Activated T-helper 2 cell treated with anti-CD3 and anti-CD28 coated beads, Interferon-gamma antibody, Interleukin-2, Interleukin-4, amounts not matched to agents 10 μg/mL and 5 μg/mL and 100 μg/mL, durations not matched to agents 14 hours and 24 hours and 36 hours (primary cell): ENCODE results near the gene DNTTIP2. TPM values are rescaled to one million over a fixed set of nuclear protein-coding genes. Genes with fewer than 3 reads are reported as not detected.

Source experiments
- DNase-seq: peaks from one replicate; pipeline ENCODE4 v3.0.0; 2021; ENCODE audit warnings: low spot score
- H3K27ac Mint-ChIP-seq: one replicate; pipeline ENCODE4 v1.8.0; 2021; ENCODE audit warnings: mixed read lengths
- H3K27me3 Mint-ChIP-seq: one replicate; pipeline ENCODE4 v1.8.0; 2021; ENCODE audit warnings: low read depth, mixed read lengths
- H3K36me3 Mint-ChIP-seq: one replicate; pipeline ENCODE4 v1.8.0; 2021; ENCODE audit warnings: low read depth, mixed read lengths
- H3K4me1 Mint-ChIP-seq: one replicate; pipeline ENCODE4 v1.8.0; 2021; ENCODE audit warnings: low read depth, mixed read lengths
- H3K4me3 Mint-ChIP-seq: one replicate; pipeline ENCODE4 v1.8.0; 2021; ENCODE audit warnings: low read depth, mild to moderate bottlenecking, moderate library complexity, mixed read lengths
- H3K9me3 Mint-ChIP-seq: one replicate; pipeline ENCODE4 v1.8.0; 2021; ENCODE audit warnings: mixed read lengths
- intact Hi-C: fragments of 100-400 bp; cut with micrococcal nuclease; formaldehyde crosslinking; loops from one replicate; pipeline ENCODE4 v1.15.1; 2023
- total RNA-seq: library from RNA; stranded (reverse); gene quantifications from 2 replicates; pipeline ENCODE4 v1.2.3, GENCODE V29; 2022

Gene DNTTIP2
- total RNA-seq, 1 donor from 2014 or later: 85.5 TPM

GRCh38 chr1:93828367-93828755 is 50.6 kb downstream of the DNTTIP2 start:
- H3K4me3 Mint-ChIP-seq: no peak overlapping the region
- peaks cover 2% of the 10 kb centered on the region for H3K27me3 Mint-ChIP-seq
- peaks cover 17% of the 10 kb centered on the region for H3K9me3 Mint-ChIP-seq
- no peak for DNase-seq
- H3K27ac Mint-ChIP-seq: no peak overlapping the region
- intact Hi-C loops: no loop called here
- no peaks in the 10 kb centered on the region for H3K4me1 Mint-ChIP-seq
- no peaks in the 10 kb centered on the region for H3K36me3 Mint-ChIP-seq

- H3K27me3 Mint-ChIP-seq: peaks cover 2% of the 10 kb centered on the region
- no peak for DNase-seq
- no peak overlapping the region for H3K27ac Mint-ChIP-seq
- intact Hi-C loops: no loop called here
- H3K4me3 Mint-ChIP-seq: no peak overlapping the region
- H3K36me3 Mint-ChIP-seq: no peaks in the 10 kb centered on the region
- H3K9me3 Mint-ChIP-seq: peaks cover 12% of the 10 kb centered on the region
- H3K4me1 Mint-ChIP-seq: no peaks in the 10 kb centered on the region
Observed at GRCh38 chr1:93827633-93828366, 51.2 kb downstream of the DNTTIP2 start.

- Mint-ChIP-seq H3K27me3 (peaks cover 2% of the 10 kb centered on the region), H3K9me3 (peaks cover 7% of the 10 kb centered on the region), H3K27ac (no peak overlapping the region), H3K36me3 (no peaks in the 10 kb centered on the region), H3K4me3 (no peak overlapping the region), H3K4me1 (no peaks in the 10 kb centered on the region)
- no peak for DNase-seq
- intact Hi-C loops: no loop called here
Observed at GRCh38 chr1:93827128-93827527, 51.9 kb downstream of the DNTTIP2 start.

- no peak overlapping the region for H3K27ac Mint-ChIP-seq
- H3K27me3 Mint-ChIP-seq: peaks cover 8% of the 10 kb centered on the region
- no peaks in the 10 kb centered on the region for H3K9me3 Mint-ChIP-seq
- intact Hi-C loops: no loop called here
- no peak overlapping the region for H3K4me3 Mint-ChIP-seq
- no peaks in the 10 kb centered on the region for H3K4me1 Mint-ChIP-seq
- no peak for DNase-seq
- no peaks in the 10 kb centered on the region for H3K36me3 Mint-ChIP-seq
Observed at GRCh38 chr1:93824834-93825233, 54.2 kb downstream of the DNTTIP2 start.

GRCh38 chr1:93822730-93823425 is 56.1 kb downstream of the DNTTIP2 start:
- DNase-seq: no peak
- H3K27ac Mint-ChIP-seq: no peak overlapping the region
- no peak overlapping the region for H3K4me3 Mint-ChIP-seq
- no peaks in the 10 kb centered on the region for H3K9me3 Mint-ChIP-seq
- intact Hi-C loops: no loop called here
- H3K4me1 Mint-ChIP-seq: peaks cover 8% of the 10 kb centered on the region
- H3K27me3 Mint-ChIP-seq: peaks cover 10% of the 10 kb centered on the region
- no peaks in the 10 kb centered on the region for H3K36me3 Mint-ChIP-seq

- Mint-ChIP-seq H3K27me3 (peaks cover 10% of the 10 kb centered on the region), H3K4me1 (peaks cover 20% of the 10 kb centered on the region), H3K9me3 (no peaks in the 10 kb centered on the region), H3K36me3 (no peaks in the 10 kb centered on the region), H3K27ac (no peak overlapping the region), H3K4me3 (no peak overlapping the region)
- intact Hi-C loops: no loop called here
- no peak for DNase-seq
Observed at GRCh38 chr1:93821423-93822144, 57.4 kb downstream of the DNTTIP2 start.

GRCh38 chr1:93820554-93821422 is 58.2 kb downstream of the DNTTIP2 start:
- H3K4me1 Mint-ChIP-seq: peaks cover 20% of the 10 kb centered on the region
- DNase-seq: no peak
- no peaks in the 10 kb centered on the region for H3K9me3 Mint-ChIP-seq
- no peak overlapping the region for H3K4me3 Mint-ChIP-seq
- no peak overlapping the region for H3K27ac Mint-ChIP-seq
- no peaks in the 10 kb centered on the region for H3K36me3 Mint-ChIP-seq
- H3K27me3 Mint-ChIP-seq: peaks cover 10% of the 10 kb centered on the region
- intact Hi-C loops: no loop called here

GRCh38 chr1:93818570-93818959 is 60.4 kb downstream of the DNTTIP2 start:
- H3K27ac Mint-ChIP-seq: no peak overlapping the region
- H3K4me1 Mint-ChIP-seq: peaks cover 24% of the 10 kb centered on the region
- H3K9me3 Mint-ChIP-seq: no peaks in the 10 kb centered on the region
- H3K4me3 Mint-ChIP-seq: no peak overlapping the region
- intact Hi-C loops: loop anchor here (10.0 kb wide), 1 partner anchor 64 kb away; no protein-coding TSS in a partner anchor
- no peak for DNase-seq
- no peaks in the 10 kb centered on the region for H3K36me3 Mint-ChIP-seq
- H3K27me3 Mint-ChIP-seq: peaks cover 8% of the 10 kb centered on the region

GRCh38 chr1:93817819-93818569 is 61.0 kb downstream of the DNTTIP2 start:
- Mint-ChIP-seq H3K4me1 (peaks cover 29% of the 10 kb centered on the region), H3K4me3 (no peak overlapping the region), H3K27me3 (peaks cover 8% of the 10 kb centered on the region), H3K9me3 (no peaks in the 10 kb centered on the region), H3K36me3 (no peaks in the 10 kb centered on the region), H3K27ac (no peak overlapping the region)
- no peak for DNase-seq
- intact Hi-C loops: loop anchor here (10.0 kb wide), 1 partner anchor 63 kb away; no protein-coding TSS in a partner anchor

- no peak for DNase-seq
- H3K27ac Mint-ChIP-seq: no peak overlapping the region
- peaks cover 33% of the 10 kb centered on the region for H3K4me1 Mint-ChIP-seq
- H3K4me3 Mint-ChIP-seq: no peak overlapping the region
- H3K9me3 Mint-ChIP-seq: no peaks in the 10 kb centered on the region
- H3K36me3 Mint-ChIP-seq: no peaks in the 10 kb centered on the region
- H3K27me3 Mint-ChIP-seq: peaks cover 8% of the 10 kb centered on the region
- intact Hi-C loops: loop anchor here (10.0 kb wide), 1 partner anchor 62 kb away; no protein-coding TSS in a partner anchor
Observed at GRCh38 chr1:93816970-93817678, 61.9 kb downstream of the DNTTIP2 start.
